TTC549 (cell line): ENCODE measurements around the gene FIGLA.

Experiments
- FAIRE-seq: peaks from 2 replicates; lab custom pipeline; 2012; peaks lifted over from hg19 to GRCh38; lab: Jason Lieb, UNC

FIGLA gene

GRCh38 chr2:70775141-70775540, 15.3 kb downstream of the FIGLA start:
- no peak for FAIRE-seq

DNA sequence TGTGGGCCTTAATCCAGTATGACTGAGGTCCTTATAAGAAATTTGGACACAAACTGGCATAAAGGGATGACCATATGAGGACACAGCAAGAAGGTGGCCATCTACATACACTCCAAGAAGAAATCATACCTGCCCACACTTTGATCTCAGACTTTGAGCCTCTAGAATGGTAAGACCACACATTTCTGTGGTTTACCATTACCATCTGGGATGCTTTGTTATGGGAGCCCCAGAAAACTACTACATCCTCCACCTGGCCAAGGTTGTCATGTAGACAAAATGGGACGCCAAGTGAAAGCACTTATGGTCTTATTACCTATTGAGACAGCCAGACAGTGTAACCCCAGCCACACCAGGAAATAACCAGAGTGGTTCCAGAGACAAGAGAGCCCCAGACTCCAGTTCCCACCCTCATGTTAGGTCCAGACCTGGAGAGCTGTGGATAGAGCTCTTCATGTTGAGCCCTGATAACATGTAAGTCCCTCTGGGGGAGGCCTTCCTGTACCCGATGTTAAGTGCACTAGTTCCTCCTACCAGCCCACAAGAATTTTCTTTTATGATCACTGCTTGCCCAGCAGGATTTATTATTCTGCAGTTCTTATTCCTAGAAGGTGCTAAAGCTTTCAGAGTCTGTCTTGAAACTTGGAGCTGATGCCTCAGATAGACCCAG, 17.8 kb downstream of the FIGLA start:
- no peak for FAIRE-seq

GRCh38 chr2:70771446-70771845, 19.0 kb downstream of the FIGLA start:
- no peak for FAIRE-seq

GRCh38 chr2:70769450-70769849, 21.0 kb downstream of the FIGLA start:
- no peak for FAIRE-seq

DNA sequence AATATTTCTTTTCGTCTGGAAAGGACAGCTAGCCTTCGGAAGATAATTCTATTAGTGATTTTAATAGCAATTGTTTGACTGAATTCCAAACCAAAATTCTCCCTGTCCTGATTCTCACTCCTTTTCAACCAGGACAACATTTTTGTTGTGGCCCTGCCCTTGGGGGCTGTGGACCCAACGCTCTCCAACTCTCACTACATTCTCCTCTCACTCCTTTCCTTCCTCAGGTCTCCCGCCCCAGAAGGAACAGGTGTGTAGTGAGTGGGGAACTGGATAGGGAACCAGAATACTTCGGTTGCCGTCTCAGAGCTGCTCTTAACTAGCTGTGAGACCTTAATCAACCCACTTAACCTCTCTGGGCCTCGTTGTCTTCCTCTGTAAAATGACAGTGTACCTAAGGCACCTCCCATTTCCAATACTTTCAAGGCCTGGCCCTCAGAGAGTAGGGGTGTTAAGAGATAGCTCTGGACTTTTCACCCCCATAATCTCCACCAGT, 21.8 kb downstream of the FIGLA start:
- no peak for FAIRE-seq

DNA sequence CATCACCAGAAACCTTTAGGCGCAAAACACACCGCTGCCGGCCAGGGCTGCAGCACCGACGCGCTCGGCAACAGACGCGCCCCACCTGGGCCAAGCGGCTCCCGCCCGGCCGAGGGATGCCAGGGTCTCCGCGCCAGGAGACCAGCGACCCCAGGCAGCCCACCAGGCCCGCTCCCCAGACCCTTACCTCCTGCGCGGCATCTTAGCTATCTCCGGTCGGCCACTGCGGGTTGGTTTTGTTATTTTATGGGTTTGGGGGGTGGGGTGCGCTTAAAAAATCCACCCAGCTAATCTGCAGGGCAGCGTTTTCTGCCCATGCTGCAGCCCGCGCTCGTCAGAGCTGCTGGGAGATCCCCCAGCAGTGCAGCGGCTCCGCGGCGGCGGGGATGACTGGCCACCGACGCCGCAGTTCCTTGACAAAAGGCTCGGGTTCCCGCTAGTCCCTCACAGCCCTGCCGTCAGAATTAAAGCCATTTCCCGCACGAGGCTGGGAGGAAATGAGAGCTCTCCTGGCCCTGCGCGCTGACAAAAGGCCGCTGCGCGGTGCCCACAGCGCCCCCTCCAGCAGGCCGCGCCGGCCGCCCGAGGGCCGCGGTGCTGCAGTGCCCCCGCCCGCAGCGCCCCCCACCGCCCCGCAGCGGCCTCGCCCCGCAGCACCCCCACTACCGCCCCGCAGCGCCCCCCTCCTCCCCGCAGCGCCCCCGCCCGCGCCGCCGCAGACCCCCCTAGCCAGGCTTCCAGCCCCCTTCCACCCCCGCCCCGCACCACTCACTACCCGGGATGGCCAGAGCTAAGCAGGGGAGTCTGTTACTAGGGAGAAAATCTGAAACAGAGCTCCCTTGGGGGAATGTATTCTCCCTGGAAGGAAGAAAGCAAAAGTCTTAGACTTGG, 22.5 kb downstream of the FIGLA start, which contains the start of gene ADD2:
Gene ADD2 (minus strand): TSS at position 502 of the 891 bp plus-strand sequence. CDS start 61,792 bp downstream, outside the sequence.
- no peak for FAIRE-seq

DNA sequence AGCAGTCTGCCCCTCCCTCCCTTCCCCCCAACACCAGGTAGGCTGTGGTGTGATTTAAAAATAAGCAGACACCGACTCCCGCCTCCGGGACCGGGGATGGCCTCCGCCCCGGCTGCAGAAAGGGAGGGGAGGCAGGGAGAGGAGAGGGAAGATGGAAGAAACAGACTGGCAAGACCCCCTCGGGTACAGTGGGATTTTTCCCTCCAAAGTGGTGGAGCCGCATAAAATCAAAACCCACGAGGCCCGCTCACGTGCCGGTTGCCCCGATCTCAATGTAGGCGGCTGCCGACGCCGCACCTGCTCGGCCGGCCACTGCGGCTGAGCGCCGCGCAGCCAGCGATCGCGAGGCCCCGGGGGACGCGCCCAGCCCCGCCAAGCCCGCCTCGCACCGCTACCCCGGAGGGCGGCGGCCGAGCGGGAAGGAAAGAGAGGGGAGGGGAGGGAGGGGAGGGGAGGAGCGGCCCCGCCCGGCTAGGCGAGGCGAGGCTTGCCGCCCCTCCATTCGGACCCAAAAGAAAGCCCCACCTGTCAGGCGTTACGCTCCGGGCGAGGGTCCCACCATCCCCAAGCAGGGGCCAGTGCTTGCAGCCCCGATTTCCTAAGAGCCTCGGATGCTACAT, 23.3 kb downstream of the FIGLA start:
- FAIRE-seq: no peak

DNA sequence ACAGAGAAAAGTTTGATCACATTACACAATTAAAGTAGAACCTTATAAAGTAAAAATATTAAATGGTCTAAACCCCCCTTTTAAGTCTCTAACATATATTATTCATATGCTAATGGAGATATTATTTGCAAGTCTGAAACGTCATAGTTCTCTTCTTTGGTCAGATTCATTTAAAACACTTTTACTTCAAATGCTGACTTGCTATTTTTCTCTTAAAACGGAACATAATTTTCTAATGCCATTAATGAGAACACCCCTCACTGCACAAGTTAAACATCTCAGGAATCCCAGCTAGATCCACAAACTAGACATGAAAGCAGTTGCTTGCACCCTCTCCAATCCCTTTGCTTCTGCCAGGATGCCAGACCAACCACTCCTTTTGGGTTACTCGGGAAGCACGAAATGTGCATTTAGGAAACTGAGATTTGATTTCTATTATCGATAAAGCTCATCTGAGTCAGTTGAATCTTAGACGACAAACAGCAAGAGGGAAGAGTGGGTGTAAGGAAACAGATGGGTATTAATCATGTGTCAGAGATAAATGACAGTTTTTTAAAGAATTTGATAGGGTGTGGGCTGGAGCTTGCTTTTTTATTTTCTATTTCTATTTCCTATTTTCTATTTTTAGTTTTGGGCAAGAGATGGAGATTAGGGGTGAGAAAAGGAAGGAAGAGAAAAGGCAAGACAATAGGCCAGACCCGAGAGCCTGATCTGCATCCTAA, 23.9 kb downstream of the FIGLA start:
- no peak for FAIRE-seq

GRCh38 chr2:70765507-70765906, 24.9 kb downstream of the FIGLA start:
- no peak for FAIRE-seq

GRCh38 chr2:70759446-70759845, 31.0 kb downstream of the FIGLA start:
- FAIRE-seq: no peak

- FAIRE-seq: no peak
These were observed 32.5 kb downstream of the FIGLA start for GRCh38 chr2:70757966-70758365.

DNA sequence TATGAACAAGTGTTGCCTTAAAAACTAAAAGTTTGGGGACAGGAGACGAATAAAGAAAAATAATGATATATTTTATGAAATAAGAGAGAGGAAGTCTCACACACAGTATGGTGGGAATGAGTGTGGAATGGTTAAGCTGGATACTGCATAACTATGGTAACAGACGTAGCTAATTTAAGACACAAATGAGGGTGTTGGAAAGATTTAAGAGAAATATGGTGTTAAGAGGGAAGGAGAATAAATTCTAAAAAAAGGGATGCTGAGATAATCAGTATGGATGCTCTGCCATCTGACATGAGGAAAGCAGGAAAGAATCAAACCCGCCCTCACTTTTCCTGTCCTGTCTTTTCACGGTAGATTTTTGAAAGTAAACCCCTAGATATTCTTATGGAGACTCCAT, 33.1 kb downstream of the FIGLA start:
- FAIRE-seq: no peak

DNA sequence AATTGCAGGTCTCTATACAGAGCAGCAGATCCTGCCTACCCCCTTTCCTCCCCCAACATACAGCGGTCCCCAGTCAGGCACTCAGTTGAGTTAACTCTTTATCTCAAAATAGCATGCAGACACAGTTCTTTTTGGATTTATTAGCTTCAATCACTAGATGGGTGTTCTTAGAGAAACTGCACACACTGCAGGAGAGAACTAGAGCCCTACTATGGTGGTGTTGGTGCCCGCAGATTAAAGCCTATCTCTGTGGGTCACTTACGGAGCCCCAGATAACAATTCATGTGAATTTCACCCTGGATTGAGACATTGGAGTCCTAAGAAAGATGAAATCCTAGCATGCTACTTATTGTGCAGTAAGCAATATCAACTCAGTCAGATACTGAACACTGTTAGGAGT, 34.3 kb downstream of the FIGLA start:
- no peak for FAIRE-seq

DNA sequence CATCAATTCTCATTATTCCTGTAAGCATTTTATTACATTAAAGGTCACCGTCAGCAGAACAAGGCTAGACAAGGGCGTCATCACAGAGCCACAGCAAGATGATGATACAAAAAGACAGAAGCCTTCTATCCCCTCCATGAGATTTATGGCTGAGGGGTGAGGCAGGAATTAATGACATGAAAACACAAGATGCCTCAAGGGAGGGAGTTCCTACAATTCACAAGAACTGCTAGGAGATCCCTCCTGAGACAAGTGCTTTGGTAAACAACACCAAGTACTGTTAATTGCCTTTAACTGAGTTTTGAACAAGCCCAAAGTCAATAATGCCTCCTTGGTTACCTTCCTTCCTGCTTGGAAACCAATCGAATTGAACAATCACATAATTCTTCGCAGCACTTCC, 36.5 kb downstream of the FIGLA start:
- FAIRE-seq: no peak

- FAIRE-seq: no peak
These were observed 37.4 kb downstream of the FIGLA start for GRCh38 chr2:70753031-70753430.

GRCh38 chr2:70752396-70752795, 38.0 kb downstream of the FIGLA start:
- no peak for FAIRE-seq

DNA sequence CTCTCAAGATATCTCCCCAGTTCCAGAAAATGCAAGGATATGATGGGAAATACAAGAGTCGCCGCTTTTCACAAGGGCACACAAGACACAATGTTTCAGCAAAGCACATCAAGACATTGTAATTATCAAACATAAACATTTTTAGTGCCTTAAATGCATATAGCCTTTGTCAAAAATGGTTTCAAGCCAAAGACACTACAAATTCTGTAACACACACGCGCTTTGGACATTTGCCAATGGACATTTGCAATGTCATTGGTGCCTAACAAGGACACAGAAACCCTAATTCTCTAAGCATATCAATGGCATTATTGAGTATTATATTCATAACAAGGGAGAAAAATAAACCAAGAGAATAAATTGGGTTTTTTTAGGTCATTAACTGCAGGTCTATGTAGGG, 38.6 kb downstream of the FIGLA start:
- FAIRE-seq: no peak

- no peak for FAIRE-seq
These were observed 40.1 kb downstream of the FIGLA start for GRCh38 chr2:70750320-70750719.

DNA sequence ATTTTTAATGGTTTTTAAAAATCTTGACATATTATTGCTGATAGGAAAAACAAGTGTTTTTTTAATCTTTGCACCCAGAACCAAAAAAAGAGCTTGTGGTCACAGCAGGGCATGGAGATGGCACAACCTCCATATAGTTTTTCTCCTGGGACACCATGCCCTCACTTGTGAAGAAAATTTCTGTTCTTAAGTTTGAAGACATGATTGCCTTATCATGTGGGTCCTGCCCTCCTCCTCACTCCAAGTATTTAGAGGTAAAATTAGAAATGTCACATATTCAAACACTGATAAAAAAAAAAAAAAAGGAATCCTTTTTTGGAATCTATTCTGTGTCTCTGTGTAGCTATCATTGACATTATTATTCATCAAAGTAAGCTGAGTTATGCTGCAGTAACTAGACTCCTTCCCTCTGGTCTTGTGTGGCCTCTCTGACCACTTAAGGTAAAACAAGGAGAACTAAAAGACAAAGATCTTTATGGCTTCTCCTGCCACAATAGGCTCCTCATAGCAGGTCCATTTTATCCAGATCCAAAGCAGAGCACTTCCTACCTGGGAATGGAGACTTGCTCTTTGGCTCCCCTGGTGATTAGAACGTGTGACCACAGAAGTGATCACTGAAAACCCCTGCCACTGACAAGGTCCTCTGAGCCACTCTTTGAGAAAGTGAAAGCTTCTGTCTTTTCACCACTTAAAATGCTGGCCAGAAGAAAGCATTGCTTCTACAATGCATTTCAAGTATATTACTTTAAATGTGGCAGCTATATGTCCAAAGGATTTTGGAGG, 42.2 kb downstream of the FIGLA start:
- no peak for FAIRE-seq

- FAIRE-seq: no peak
These were observed 43.2 kb downstream of the FIGLA start for GRCh38 chr2:70747284-70747683.
